NCI-H524 (cell line): ENCODE measurements around the gene ZFYVE19.

Source experiments
- DNase-seq, 2 experiments: peaks; one replicate each; lab custom pipeline; 2025; lab: John Stamatoyannopoulos, UW

The ZFYVE19 gene

GRCh38 chr15:40807028-40807887, at the start of gene ZFYVE19, which contains the start of gene DNAJC17:
TSS of gene ZFYVE19 (plus strand) at chr15:40807089. CDS start at chr15:40807590, 501 bp downstream.
TSS of gene DNAJC17 (minus strand) at chr15:40807473. CDS start at chr15:40807446, 27 bp downstream.
- peak; percentile 98 to 99 for DNase-seq

- DNase-seq: no peak
Observed at GRCh38 chr15:40759961-40760360, 46.9 kb upstream of the ZFYVE19 start.

GRCh38 chr15:40762919-40763800, 43.7 kb upstream of the ZFYVE19 start:
- DNase-seq: peak; percentile 63 to 81

GRCh38 chr15:40763801-40764628, 42.9 kb upstream of the ZFYVE19 start, which contains the start of gene GCHFR:
TSS of gene GCHFR (plus strand) at chr15:40764068. CDS start at chr15:40764181, 113 bp downstream.
- peak in 1 of 2 experiments; percentile 53 for DNase-seq

GRCh38 chr15:40764629-40765103, 42.2 kb upstream of the ZFYVE19 start:
- DNase-seq: no peak

GRCh38 chr15:40766194-40766815, 40.6 kb upstream of the ZFYVE19 start:
- no peak for DNase-seq

GRCh38 chr15:40766906-40767837, 39.7 kb upstream of the ZFYVE19 start:
- DNase-seq: no peak

GRCh38 chr15:40767838-40768500, 38.9 kb upstream of the ZFYVE19 start:
- no peak for DNase-seq

- no peak for DNase-seq
Observed at GRCh38 chr15:40768521-40769273, 38.2 kb upstream of the ZFYVE19 start.

GRCh38 chr15:40769274-40770146, 37.4 kb upstream of the ZFYVE19 start, which contains the start of gene C15orf62:
TSS of gene C15orf62 (plus strand) at chr15:40769980. CDS start at chr15:40770496, 516 bp downstream.
- peak; percentile 50 to 71 for DNase-seq

GRCh38 chr15:40770147-40770721, 36.7 kb upstream of the ZFYVE19 start:
- DNase-seq: peak; percentile 80 to 92

GRCh38 chr15:40771242-40771641, 35.6 kb upstream of the ZFYVE19 start:
- no peak for DNase-seq

- DNase-seq: no peak
Observed at GRCh38 chr15:40772014-40772413, 34.9 kb upstream of the ZFYVE19 start.

GRCh38 chr15:40773496-40773895, 33.4 kb upstream of the ZFYVE19 start:
- no peak for DNase-seq

GRCh38 chr15:40773902-40774301, 33.0 kb upstream of the ZFYVE19 start:
- no peak for DNase-seq

- DNase-seq: no peak
Observed at GRCh38 chr15:40775007-40775406, 31.9 kb upstream of the ZFYVE19 start.
